DOHH2 (cell line): ENCODE measurements around the gene SLC36A2.

Source experiments
- CTCF ChIP-seq: fragments of 200-600 bp; sonication (generic); IDR thresholded peaks from one replicate; pipeline ENCODE4 v1.5.1; 2014; ENCODE audit warnings: antibody characterized with exemption, mild to moderate bottlenecking, low read depth, low read length; ENCODE audit not compliant: poor library complexity, severe bottlenecking
- EZH2phosphoT487 ChIP-seq: fragments of 200-600 bp; sonication (generic); IDR thresholded peaks from 2 replicates; pipeline ENCODE4 v1.6.1; 2017; ENCODE audit warnings: borderline replicate concordance, mild to moderate bottlenecking, antibody characterized with exemption, low read length, moderate library complexity, mixed read lengths

DNA sequence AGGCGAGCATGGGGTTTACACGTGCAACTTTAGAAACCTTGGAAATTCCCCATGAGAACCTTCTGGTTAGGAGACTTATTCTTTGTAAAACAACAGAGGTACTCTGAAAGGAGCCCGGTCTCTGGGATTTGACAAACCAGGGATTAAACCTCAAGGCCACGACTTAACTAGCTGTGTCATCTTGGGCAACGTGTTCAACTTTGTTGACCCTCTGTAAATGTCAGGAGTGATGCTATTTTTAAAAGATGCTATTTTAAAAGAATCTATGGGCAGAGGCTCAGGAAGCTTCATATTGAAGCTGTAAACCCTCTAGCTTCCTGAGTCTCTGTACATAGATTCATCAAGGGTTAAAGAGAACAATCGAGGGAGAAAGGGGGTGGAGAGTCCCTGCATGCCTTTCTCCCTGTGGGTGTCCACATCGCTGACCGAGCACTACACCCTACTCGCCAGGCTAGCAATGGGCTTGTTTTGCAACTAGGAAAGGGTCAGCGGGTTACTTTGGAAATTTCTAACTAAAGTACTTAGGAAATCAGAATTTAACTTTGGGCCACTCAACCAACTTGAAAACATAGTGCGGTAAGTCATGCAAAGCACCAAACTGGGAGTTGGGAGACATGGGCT, 2.1 kb downstream of the SLC36A2 start:
- TF ChIP-seq CTCF (no peak), EZH2phosphoT487 (no peak)
